Fibroblast of villous mesenchyme (primary cell): ENCODE results near the gene PARP9. TPM values are rescaled to one million over a fixed set of nuclear protein-coding genes. Genes with fewer than 3 reads are reported as not detected.

Experiments
- DNase-seq: peaks from one replicate; pipeline ENCODE4 v3.0.0-alpha.2; 2010; ENCODE audit warnings: low read depth
- H3K4me3 ChIP-seq: 2 replicates; pipeline ENCODE4 v1.5.1; 2011; ENCODE audit warnings: low read depth, mild to moderate bottlenecking, low read length
- total RNA-seq: library from RNA; depleted of rRNA; stranded (reverse); fragments of >200 nt; gene quantifications from 2 replicates; pipeline ENCODE4 v1.2.3, GENCODE V29; 2012
- TF ChIP-seq, protein P1 (sequence below): IDR thresholded peaks from 2 replicates; pipeline ENCODE4 v1.5.1; 2012; ENCODE audit warnings: low read depth, mild to moderate bottlenecking, low read length; ENCODE audit not compliant: insufficient read depth

PARP9 gene
- 21.3 and 34.5 TPM in 2 replicates for total RNA-seq

DNA sequence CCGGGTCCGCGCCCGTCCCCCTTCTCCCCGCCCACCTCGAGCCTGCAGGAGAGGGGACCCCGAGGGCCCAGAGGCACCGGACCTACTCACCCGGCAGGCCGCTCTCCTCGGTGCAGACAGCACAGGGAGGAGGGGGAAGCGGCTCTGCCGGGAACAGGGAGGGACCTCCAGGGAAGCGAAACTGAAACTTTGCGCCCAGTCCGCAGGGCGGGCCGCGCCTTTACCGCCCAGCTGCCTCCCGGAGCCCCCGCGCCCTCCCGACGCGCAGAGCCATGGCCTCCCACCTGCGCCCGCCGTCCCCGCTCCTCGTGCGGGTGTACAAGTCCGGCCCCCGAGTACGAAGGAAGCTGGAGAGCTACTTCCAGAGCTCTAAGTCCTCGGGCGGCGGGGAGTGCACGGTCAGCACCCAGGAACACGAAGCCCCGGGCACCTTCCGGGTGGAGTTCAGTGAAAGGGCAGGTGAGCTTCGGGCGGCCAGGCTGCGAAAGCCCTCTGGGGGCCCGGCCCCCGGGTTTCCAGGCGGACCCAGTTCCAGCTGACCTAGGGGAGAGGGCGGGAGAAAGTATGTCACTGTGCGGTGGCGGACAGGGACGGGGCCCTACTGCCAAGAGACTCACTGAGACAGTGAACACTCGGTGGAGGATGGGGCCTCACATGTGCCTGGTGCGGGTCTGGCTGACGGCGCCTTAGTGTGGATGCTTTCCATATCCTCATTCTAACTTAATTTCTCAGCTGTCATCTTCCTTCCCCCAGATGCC is at the start of gene PARP9, which contains the start of gene DTX3L:
TSS of gene PARP9 (minus strand) at position 146 of the 758 bp plus-strand sequence. CDS start 4,680 bp downstream, outside the sequence.
TSS of gene DTX3L (plus strand) at position 184 of the 758 bp plus-strand sequence. CDS start at position 273, 89 bp downstream.
- peak within 1 kb of the TSS; percentile 87 for H3K4me3 ChIP-seq
- TF ChIP-seq, protein P1, sequence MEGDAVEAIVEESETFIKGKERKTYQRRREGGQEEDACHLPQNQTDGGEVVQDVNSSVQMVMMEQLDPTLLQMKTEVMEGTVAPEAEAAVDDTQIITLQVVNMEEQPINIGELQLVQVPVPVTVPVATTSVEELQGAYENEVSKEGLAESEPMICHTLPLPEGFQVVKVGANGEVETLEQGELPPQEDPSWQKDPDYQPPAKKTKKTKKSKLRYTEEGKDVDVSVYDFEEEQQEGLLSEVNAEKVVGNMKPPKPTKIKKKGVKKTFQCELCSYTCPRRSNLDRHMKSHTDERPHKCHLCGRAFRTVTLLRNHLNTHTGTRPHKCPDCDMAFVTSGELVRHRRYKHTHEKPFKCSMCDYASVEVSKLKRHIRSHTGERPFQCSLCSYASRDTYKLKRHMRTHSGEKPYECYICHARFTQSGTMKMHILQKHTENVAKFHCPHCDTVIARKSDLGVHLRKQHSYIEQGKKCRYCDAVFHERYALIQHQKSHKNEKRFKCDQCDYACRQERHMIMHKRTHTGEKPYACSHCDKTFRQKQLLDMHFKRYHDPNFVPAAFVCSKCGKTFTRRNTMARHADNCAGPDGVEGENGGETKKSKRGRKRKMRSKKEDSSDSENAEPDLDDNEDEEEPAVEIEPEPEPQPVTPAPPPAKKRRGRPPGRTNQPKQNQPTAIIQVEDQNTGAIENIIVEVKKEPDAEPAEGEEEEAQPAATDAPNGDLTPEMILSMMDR = no peak
- DNase-seq = peak; percentile 87

DNA sequence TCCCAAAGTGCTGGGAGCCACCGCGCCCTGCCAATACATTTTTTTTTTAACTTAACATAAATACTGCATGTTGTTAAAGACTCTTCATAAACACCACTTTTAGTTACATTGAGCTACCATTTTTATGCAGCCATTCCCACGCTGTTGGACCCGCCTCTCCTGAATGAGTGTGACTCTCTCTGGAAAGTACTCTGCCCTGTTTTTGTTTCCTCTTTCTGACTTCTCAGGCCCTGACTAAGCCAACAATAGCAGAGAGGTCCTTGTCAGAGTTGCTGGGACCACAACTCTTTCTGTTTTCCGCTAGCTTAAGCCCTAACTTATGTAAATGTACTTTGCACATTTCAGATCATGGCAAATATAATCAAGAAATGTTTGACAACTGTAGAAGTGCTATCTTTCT is 48.6 kb upstream of the PARP9 start:
- TF ChIP-seq, protein P1 = no peak

GRCh38 chr3:122609798-122610559 is 45.9 kb upstream of the PARP9 start:
- TF ChIP-seq, protein P1 = no peak
- no peak overlapping the region for H3K4me3 ChIP-seq
- DNase-seq = peak; percentile 79

More for the DNA sequence above, 48.6 kb upstream of the PARP9 start:
- no peak overlapping the region for H3K4me3 ChIP-seq
- no peak for DNase-seq

DNA sequence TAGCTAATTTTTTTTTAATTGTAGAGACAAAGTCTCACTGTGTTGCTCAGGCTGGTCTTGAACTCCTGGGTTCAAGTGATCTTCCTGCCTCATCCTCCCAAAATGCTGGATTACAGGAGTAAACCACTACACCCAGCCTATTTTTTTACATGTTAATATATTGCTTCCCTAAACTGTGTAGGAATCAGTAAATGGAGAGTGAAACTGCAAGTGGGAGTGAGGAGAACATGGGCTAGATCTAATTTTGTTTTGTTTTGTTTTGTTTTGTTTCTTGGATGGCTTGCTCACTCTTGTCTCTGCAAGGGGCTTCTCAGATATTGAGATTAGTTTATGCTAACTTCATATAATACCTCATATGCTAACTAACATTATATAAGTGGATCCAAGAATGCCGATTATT is 44.8 kb upstream of the PARP9 start:
- TF ChIP-seq, protein P1 = no peak

DNA sequence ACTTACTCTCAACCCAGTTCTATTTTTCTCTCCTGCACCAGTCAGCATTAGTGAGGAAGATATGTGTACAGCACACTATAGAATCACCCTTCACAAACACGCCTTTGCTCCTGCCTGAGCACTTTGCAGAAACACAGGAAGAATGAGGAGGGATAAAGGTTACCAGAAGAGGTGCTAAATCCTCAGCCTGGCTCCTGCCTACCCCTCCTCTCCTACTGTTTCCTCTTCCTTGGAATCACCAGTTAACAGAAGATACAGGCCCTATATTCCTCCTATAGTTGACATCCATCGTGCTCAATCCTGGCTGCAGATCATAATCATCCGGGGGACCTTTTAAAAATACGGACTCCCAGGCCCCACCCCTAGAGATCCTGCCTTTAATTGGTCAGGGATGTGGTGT is 42.2 kb upstream of the PARP9 start:
- no peak overlapping the region for H3K4me3 ChIP-seq
- TF ChIP-seq, protein P1 = no peak
- DNase-seq = no peak

More for the DNA sequence above, 44.8 kb upstream of the PARP9 start:
- H3K4me3 ChIP-seq = no peak overlapping the region
- DNase-seq = no peak

- DNase-seq = no peak
- TF ChIP-seq, protein P1 = no peak
- H3K4me3 ChIP-seq = no peak overlapping the region
Measured at GRCh38 chr3:122603056-122603455, 39.0 kb upstream of the PARP9 start.
